Neuron (in vitro differentiated cells): ENCODE measurements around the gene THBS2.
"Not testable (repeated sequence)": the region's sequence is repeated elsewhere in the genome, so short reads cannot be mapped to it uniquely, and the experiment has no call there.

Source experiments
- H2AFZ ChIP-seq: one replicate; pipeline ENCODE4 v1.6.1; 2013; ENCODE audit warnings: low read depth, mild to moderate bottlenecking, inconsistent platforms, low read length, moderate library complexity
- H3K27me3 ChIP-seq: one replicate; pipeline ENCODE4 v1.6.1; 2013; ENCODE audit warnings: low read length; ENCODE audit not compliant: insufficient read depth
- H3K36me3 ChIP-seq: one replicate; pipeline ENCODE4 v1.6.1; 2013; ENCODE audit warnings: low read length; ENCODE audit not compliant: insufficient read depth
- H3K4me1 ChIP-seq: one replicate; pipeline ENCODE4 v1.6.1; 2013; ENCODE audit warnings: low read length; ENCODE audit not compliant: insufficient read depth
- H3K4me3 ChIP-seq: 2 replicates; pipeline ENCODE4 v1.5.1; 2013; ENCODE audit warnings: mild to moderate bottlenecking, low read length, moderate library complexity
- H3K9me3 ChIP-seq: one replicate; pipeline ENCODE4 v1.6.1; 2013; ENCODE audit warnings: low read length

THBS2 gene

GRCh38 chr6:169204167-169204566, 49.5 kb downstream of the THBS2 start:
- Histone ChIP-seq H3K4me3 (no peak overlapping the region), H3K36me3 (no peaks in the 10 kb centered on the region), H3K27me3 (no peaks in the 10 kb centered on the region), H2AFZ (no peak overlapping the region), H3K4me1 (no peaks in the 10 kb centered on the region), H3K9me3 (peaks cover 3% of the 10 kb centered on the region)

GRCh38 chr6:169201985-169202384, 51.7 kb downstream of the THBS2 start:
- Histone ChIP-seq H3K4me3 (no peak overlapping the region), H3K9me3 (peaks cover 3% of the 10 kb centered on the region)

GRCh38 chr6:169200893-169201514, 52.6 kb downstream of the THBS2 start:
- Histone ChIP-seq H3K27me3 (no peaks in the 10 kb centered on the region), H3K4me1 (no peaks in the 10 kb centered on the region), H2AFZ (no peak overlapping the region), H3K36me3 (no peaks in the 10 kb centered on the region), H3K9me3 (peaks cover 3% of the 10 kb centered on the region), H3K4me3 (no peak overlapping the region)

More at GRCh38 chr6:169201985-169202384, 51.7 kb downstream of the THBS2 start:
- Histone ChIP-seq H3K27me3 (no peaks in the 10 kb centered on the region), H3K36me3 (no peaks in the 10 kb centered on the region), H2AFZ (no peak overlapping the region), H3K4me1 (no peaks in the 10 kb centered on the region)

- no peaks in the 10 kb centered on the region for H3K4me1 ChIP-seq
- H3K27me3 ChIP-seq: no peaks in the 10 kb centered on the region
- H3K36me3 ChIP-seq: no peaks in the 10 kb centered on the region
- H3K4me3 ChIP-seq: no peak overlapping the region
- H2AFZ ChIP-seq: no peak overlapping the region
- peaks cover 3% of the 10 kb centered on the region for H3K9me3 ChIP-seq
Observed at GRCh38 chr6:169199625-169200335, 53.9 kb downstream of the THBS2 start.

GRCh38 chr6:169198885-169199284, 54.8 kb downstream of the THBS2 start:
- H3K9me3 ChIP-seq: peaks cover 3% of the 10 kb centered on the region
- no peaks in the 10 kb centered on the region for H3K4me1 ChIP-seq
- no peak overlapping the region for H2AFZ ChIP-seq
- H3K4me3 ChIP-seq: no peak overlapping the region
- no peaks in the 10 kb centered on the region for H3K36me3 ChIP-seq
- H3K27me3 ChIP-seq: no peaks in the 10 kb centered on the region

- not testable (repeated sequence) for H3K9me3 ChIP-seq, H2AFZ ChIP-seq, H3K4me1 ChIP-seq, H3K4me3 ChIP-seq, H3K27me3 ChIP-seq, H3K36me3 ChIP-seq
Observed at GRCh38 chr6:169197929-169198328, 55.7 kb downstream of the THBS2 start.

- H3K27me3 ChIP-seq, H2AFZ ChIP-seq, H3K4me1 ChIP-seq, H3K4me3 ChIP-seq, H3K9me3 ChIP-seq, H3K36me3 ChIP-seq: not testable (repeated sequence)
Observed at GRCh38 chr6:169196279-169196678, 57.4 kb downstream of the THBS2 start.

GRCh38 chr6:169194737-169195136, 58.9 kb downstream of the THBS2 start:
- Histone ChIP-seq H3K36me3 (no peaks in the 10 kb centered on the region), H3K4me3 (no peak overlapping the region), H3K4me1 (no peaks in the 10 kb centered on the region)

GRCh38 chr6:169190970-169191369, 62.7 kb downstream of the THBS2 start:
- Histone ChIP-seq H2AFZ (no peak overlapping the region), H3K4me3 (no peak overlapping the region), H3K4me1 (no peaks in the 10 kb centered on the region), H3K27me3 (no peaks in the 10 kb centered on the region), H3K9me3 (no peaks in the 10 kb centered on the region), H3K36me3 (no peaks in the 10 kb centered on the region)

More at GRCh38 chr6:169194737-169195136, 58.9 kb downstream of the THBS2 start:
- H3K9me3 ChIP-seq: no peaks in the 10 kb centered on the region
- H2AFZ ChIP-seq: no peak overlapping the region
- H3K27me3 ChIP-seq: no peaks in the 10 kb centered on the region

GRCh38 chr6:169190144-169190584, 63.5 kb downstream of the THBS2 start:
- Histone ChIP-seq H3K4me1 (no peaks in the 10 kb centered on the region), H3K4me3 (no peak overlapping the region), H2AFZ (no peak overlapping the region), H3K9me3 (no peaks in the 10 kb centered on the region), H3K36me3 (no peaks in the 10 kb centered on the region), H3K27me3 (no peaks in the 10 kb centered on the region)

GRCh38 chr6:169189686-169190085, 64.0 kb downstream of the THBS2 start:
- Histone ChIP-seq H3K4me3 (no peak overlapping the region), H3K9me3 (no peaks in the 10 kb centered on the region), H3K27me3 (no peaks in the 10 kb centered on the region), H3K36me3 (no peaks in the 10 kb centered on the region), H2AFZ (no peak overlapping the region), H3K4me1 (no peaks in the 10 kb centered on the region)

GRCh38 chr6:169189182-169189581, 64.5 kb downstream of the THBS2 start:
- no peak overlapping the region for H2AFZ ChIP-seq
- no peak overlapping the region for H3K4me3 ChIP-seq
- H3K9me3 ChIP-seq: no peaks in the 10 kb centered on the region
- no peaks in the 10 kb centered on the region for H3K27me3 ChIP-seq
- no peaks in the 10 kb centered on the region for H3K4me1 ChIP-seq
- no peaks in the 10 kb centered on the region for H3K36me3 ChIP-seq

GRCh38 chr6:169188475-169188874, 65.2 kb downstream of the THBS2 start:
- Histone ChIP-seq H2AFZ (no peak overlapping the region), H3K27me3 (no peaks in the 10 kb centered on the region), H3K36me3 (no peaks in the 10 kb centered on the region), H3K4me1 (no peaks in the 10 kb centered on the region), H3K9me3 (no peaks in the 10 kb centered on the region), H3K4me3 (no peak overlapping the region)
